Cerebellar cortex (tissue), 1 donor: Measurements from ENCODE around the gene INTS6L.
"Not testable (repeated sequence)": the region's sequence is repeated elsewhere in the genome, so short reads cannot be mapped to it uniquely, and the experiment has no call there.

ENCODE experiments used
- DNase-seq: peaks from one replicate; pipeline ENCODE4 v3.0.0-alpha.2; 2015; ENCODE audit warnings: low spot score

The INTS6L gene

DNA sequence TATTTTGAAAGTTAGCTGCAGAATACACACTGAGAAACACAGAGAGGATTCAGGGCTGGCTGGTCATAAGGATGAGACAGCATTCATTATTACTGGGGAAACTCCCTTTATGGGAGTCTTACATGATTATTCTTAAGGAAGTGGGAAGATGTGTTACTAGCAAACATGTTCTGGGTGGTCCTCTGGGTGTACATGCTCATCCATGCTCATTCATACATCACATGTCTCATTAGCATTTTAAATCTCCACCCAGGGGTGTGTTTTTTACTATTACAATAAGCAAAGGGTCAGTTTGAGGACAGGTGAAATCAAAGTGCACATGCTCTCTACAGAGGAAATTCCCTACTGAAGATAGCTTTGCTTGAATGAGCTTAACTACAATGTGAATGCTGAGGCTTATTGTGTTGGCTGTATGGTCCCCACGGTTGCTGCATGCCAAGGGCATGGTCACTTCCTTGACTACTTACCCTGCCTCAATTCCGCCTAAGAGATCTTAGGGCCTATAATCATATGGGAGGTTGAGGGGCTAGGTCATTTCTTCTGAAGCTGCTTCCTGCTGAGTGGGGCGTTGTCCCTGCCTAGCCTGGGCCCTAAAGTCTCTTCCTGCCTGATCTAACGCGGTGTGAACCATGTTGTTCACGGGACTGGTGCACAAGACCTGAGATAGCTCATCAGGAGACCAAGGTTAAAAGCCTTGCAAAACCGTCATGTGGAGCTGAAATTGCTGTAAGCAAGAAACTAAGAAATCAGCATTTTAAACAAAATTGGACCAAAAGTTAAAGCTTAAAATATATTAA lies 104.1 kb downstream of the INTS6L start:
- not testable (repeated sequence) for DNase-seq

DNA sequence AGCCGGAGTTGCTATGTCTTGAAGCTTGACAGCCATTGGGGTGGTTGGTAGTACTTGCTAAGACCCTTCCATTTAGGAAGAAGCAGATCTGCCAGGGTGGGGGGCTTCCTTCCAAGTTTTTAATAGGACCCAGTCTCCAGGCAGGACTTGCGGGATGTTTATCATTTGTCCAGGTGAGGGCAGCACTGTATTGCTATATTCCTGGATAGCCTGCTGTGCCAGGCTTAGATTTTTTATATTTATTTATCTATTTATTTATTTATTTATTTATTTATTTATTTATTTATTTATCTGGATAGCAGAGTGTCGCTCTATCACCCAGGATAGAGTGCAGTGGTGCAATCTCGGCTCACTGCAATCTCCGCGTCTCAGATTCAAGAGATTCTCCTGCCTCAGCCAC lies 105.5 kb downstream of the INTS6L start:
- DNase-seq: peak; percentile 20

DNA sequence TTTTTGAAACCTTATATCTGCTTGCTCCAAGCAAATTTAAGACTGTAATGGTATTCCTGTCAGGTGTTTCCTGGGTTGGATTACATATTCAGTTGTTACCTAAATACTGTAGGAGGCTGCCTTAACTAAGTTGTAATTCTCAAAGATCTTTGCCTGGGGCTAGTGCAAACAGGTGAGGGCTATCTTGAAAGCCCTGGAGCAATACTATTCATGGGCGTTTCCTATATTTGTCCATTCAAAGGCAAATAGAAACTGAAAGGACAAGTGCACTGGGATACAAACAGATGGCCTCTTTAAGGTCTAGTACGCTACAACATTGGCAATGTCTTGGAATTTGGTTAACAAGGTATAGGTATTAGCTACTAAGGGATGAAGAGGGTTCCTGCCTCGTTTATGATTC lies 108.9 kb downstream of the INTS6L start:
- DNase-seq: no peak
